Measurements from ENCODE around the gene PODNL1. TPM values are rescaled to one million over a fixed set of nuclear protein-coding genes. Genes with fewer than 3 reads are reported as not detected.
A peak's percentile ranks its signal among the peaks of the same experiment; 100 is the strongest.

PODNL1 gene
- total and polyA plus RNA-seq, 8 donors: 0.92 to 3.4 (median 1.3) TPM; not detected in 5

DNA sequence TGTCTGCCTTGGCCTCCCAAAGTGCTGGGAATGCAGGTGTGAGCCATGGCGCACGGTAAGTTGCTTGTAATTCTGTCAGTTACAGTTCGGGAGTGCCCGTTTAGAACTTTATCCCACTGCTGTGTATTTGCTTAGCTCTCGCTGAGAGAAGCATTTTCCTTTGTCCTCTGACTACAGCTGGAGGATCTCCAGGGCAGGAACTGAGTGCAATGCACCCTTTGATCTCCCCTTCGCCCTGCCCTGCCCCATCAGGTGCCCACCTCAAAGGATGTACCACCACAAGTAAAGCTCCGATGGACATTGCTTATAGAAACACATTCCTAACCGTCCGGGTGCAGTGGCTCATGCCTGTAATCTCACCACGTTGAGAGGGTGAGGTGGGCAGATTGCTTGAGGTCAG is 38.8 kb downstream of the PODNL1 start:
- Histone ChIP-seq H3K27ac (peak overlapping the region in 1 of 5 donors; percentile 22), H3K36me3 (no peaks in the 10 kb centered on the region), H3K4me1 (peaks cover 0 to 3% (median 0%) of the 10 kb centered on the region in 4 donors), H3K27me3 (no peaks in the 10 kb centered on the region), H3K4me3 (no peak overlapping the region), H3K9me3 (no peaks in the 10 kb centered on the region)
- WGBS, 5 donors: 32 to 57% (median 42%) methylated on average over 10 of the region's 10 CpGs
- DNase-seq: peak in 1 of 2 donors; percentile 72
- no peak for TF ChIP-seq POLR2A (IDR thresholded peaks at IDR 0.05)
- TF ChIP-seq POLR2AphosphoS5 (IDR thresholded peaks at IDR 0.05): no peak
- TF ChIP-seq, protein P1, sequence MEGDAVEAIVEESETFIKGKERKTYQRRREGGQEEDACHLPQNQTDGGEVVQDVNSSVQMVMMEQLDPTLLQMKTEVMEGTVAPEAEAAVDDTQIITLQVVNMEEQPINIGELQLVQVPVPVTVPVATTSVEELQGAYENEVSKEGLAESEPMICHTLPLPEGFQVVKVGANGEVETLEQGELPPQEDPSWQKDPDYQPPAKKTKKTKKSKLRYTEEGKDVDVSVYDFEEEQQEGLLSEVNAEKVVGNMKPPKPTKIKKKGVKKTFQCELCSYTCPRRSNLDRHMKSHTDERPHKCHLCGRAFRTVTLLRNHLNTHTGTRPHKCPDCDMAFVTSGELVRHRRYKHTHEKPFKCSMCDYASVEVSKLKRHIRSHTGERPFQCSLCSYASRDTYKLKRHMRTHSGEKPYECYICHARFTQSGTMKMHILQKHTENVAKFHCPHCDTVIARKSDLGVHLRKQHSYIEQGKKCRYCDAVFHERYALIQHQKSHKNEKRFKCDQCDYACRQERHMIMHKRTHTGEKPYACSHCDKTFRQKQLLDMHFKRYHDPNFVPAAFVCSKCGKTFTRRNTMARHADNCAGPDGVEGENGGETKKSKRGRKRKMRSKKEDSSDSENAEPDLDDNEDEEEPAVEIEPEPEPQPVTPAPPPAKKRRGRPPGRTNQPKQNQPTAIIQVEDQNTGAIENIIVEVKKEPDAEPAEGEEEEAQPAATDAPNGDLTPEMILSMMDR (IDR thresholded peaks at IDR 0.05): no peak
- TF ChIP-seq EP300 (IDR thresholded peaks at IDR 0.05): no peak
- intact Hi-C loops (cut with DNase I; ENCODE audit: low total_unique reads): no loop called here

DNA sequence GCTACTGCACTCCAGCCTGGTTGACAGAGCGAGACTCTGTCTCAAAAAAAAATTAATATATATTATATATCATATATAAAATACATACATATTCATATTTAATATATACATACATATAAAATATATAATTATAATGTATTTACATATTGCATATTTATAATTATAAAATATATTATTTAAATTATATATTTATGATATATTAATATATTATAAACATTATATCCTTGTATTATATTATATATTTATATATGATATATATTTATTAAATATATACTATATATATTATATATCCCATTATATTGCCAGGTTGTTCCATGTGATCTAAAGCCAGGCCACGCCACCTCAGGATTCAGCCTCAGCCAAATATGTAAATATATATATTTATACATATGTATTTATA is 42.0 kb downstream of the PODNL1 start:
- Histone ChIP-seq H3K27ac (no peak overlapping the region), H3K4me3 (no peak overlapping the region), H3K27me3 (no peaks in the 10 kb centered on the region), H3K4me1 (peaks cover 0 to 3% (median 0%) of the 10 kb centered on the region in 4 donors), H3K36me3 (no peaks in the 10 kb centered on the region), H3K9me3 (no peaks in the 10 kb centered on the region)
- 96 to 100% (median 97%) methylated on average over 2 of the region's 2 CpGs for WGBS, 5 donors
- intact Hi-C loops (cut with DNase I; ENCODE audit: low total_unique reads): no loop called here
- no peak for DNase-seq
- TF ChIP-seq, protein P1 (IDR thresholded peaks at IDR 0.05): no peak
- no peak for TF ChIP-seq EP300 (IDR thresholded peaks at IDR 0.05)
- no peak for TF ChIP-seq POLR2AphosphoS5 (IDR thresholded peaks at IDR 0.05)
- TF ChIP-seq POLR2A (IDR thresholded peaks at IDR 0.05): no peak

DNA sequence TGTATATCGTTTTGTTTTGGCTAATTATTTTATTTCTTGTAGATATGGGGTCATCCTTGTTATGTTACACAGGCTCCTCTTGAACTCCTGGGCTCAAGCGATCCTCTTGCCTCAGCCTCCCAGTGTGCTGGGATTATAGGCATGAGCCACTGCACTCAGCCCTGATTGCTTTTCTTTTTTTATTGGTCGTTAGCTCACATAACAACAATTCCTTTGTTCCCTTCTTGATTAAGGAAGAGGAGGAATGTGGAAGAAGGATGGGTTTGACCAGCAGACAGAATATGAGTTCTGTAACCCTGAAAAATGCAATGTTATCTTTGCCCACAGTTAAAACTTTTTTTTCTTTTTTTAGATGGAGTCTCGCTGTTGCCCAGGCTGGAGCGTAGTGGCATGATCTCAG is 43.7 kb downstream of the PODNL1 start:
- Histone ChIP-seq H3K4me3 (no peak overlapping the region), H3K27ac (no peak overlapping the region), H3K27me3 (no peaks in the 10 kb centered on the region), H3K9me3 (no peaks in the 10 kb centered on the region), H3K4me1 (peaks cover 0 to 3% (median 0%) of the 10 kb centered on the region in 4 donors), H3K36me3 (no peaks in the 10 kb centered on the region)
- intact Hi-C loops (cut with DNase I; ENCODE audit: low total_unique reads): no loop called here
- WGBS, 5 donors: 72 to 86% (median 80%) methylated on average over 5 of the region's 5 CpGs
- TF ChIP-seq EP300 (IDR thresholded peaks at IDR 0.05) (no peak), POLR2A (IDR thresholded peaks at IDR 0.05) (no peak), POLR2AphosphoS5 (IDR thresholded peaks at IDR 0.05) (no peak)
- TF ChIP-seq, protein P1 (IDR thresholded peaks at IDR 0.05): no peak
- DNase-seq: no peak

DNA sequence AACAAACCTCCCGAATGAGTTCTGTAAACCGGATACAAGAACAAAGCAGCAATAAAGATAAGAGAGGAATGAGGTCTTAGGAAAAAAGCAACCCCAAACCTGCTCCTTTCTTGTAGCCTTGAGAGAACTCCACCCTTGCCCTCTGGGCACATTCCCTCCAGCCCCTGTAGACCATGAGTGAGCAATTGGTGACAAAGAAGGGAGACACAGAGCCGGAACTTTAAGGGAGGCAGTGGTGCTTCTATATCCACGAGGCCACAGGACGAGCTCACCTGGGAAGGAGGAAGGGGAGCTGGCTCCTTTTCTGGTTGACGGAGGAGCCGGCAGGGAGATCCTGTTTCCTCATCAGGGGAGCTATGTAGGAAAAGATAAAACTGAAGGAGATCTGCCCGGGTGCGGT is 45.3 kb downstream of the PODNL1 start:
- intact Hi-C loops (cut with DNase I; ENCODE audit: low total_unique reads): no loop called here
- Histone ChIP-seq H3K27ac (no peak overlapping the region), H3K4me3 (no peak overlapping the region), H3K36me3 (no peaks in the 10 kb centered on the region), H3K4me1 (peaks cover 0 to 8% (median 6%) of the 10 kb centered on the region in 4 donors), H3K9me3 (no peaks in the 10 kb centered on the region), H3K27me3 (no peaks in the 10 kb centered on the region)
- no peak for DNase-seq
- no peak for TF ChIP-seq POLR2A (IDR thresholded peaks at IDR 0.05)
- TF ChIP-seq POLR2AphosphoS5 (IDR thresholded peaks at IDR 0.05): no peak
- TF ChIP-seq, protein P1 (IDR thresholded peaks at IDR 0.05): no peak
- no peak for TF ChIP-seq EP300 (IDR thresholded peaks at IDR 0.05)
- 34 to 50% (median 42%) methylated on average over 9 of the region's 9 CpGs for WGBS, 5 donors
